ENCODE measurements around the gene AURKAIP1. TPM values are rescaled to one million over a fixed set of nuclear protein-coding genes. Genes with fewer than 3 reads are reported as not detected.

Gene AURKAIP1
- total RNA-seq, 1 experiment from 2014 or later = 196 TPM

- Histone ChIP-seq H3T11ph (ENCODE audit: low read length) (no peak overlapping the region), H2AFZ (ENCODE audit: low read length) (no peak overlapping the region), H4K20me1 (ENCODE audit: control insufficient read depth, insufficient read depth, insufficient read length) (no peaks in the 10 kb centered on the region), H2BK120ac (ENCODE audit: low read depth, low read length, poor library complexity, severe bottlenecking) (no peak overlapping the region), H2BK12ac (ENCODE audit: insufficient read length, low read depth, low read length) (no peak overlapping the region), H4K8ac (replicated peaks; ENCODE audit: insufficient read length, low read depth, low read length) (no peak overlapping the region), H4K5ac (ENCODE audit: insufficient read length, low read depth, low read length) (no peak overlapping the region), H4K91ac (ENCODE audit: insufficient read length, low read depth, low read length) (no peak overlapping the region), H3K79me1 (ENCODE audit: insufficient read depth, low read depth, low read length, poor library complexity, severe bottlenecking) (no peaks in the 10 kb centered on the region), H2BK15ac (ENCODE audit: low read depth, low read length) (no peak overlapping the region), H3K4me1 (ENCODE audit: insufficient read depth, low read length) (no peaks in the 10 kb centered on the region; the same call in 1 of the 2 replicates), H3K23ac (ENCODE audit: insufficient read length, low read depth, low read length) (no peak overlapping the region), H3K27ac (ENCODE audit: insufficient read length, low read depth, low read length) (no peak overlapping the region), H3K79me2 (ENCODE audit: insufficient read depth, low read length) (no peaks in the 10 kb centered on the region), H3K9me3 (ENCODE audit: control insufficient read depth, low read depth, low read length) (no peaks in the 10 kb centered on the region), H3K23me2 (ENCODE audit: insufficient read length, low read depth, low read length, poor library complexity, severe bottlenecking) (peaks cover 7% of the 10 kb centered on the region), H3K4me2 (ENCODE audit: insufficient read depth, insufficient read length, low read length) (peak overlapping the region; percentile 62), H3K18ac (ENCODE audit: insufficient read length, low read depth, low read length) (no peak overlapping the region), H3K4ac (ENCODE audit: low read depth, low read length) (no peak overlapping the region), H3K9ac (ENCODE audit: extremely low read depth, insufficient read length, low read length) (no peak overlapping the region), H2BK20ac (ENCODE audit: low read depth, low read length, poor library complexity, severe bottlenecking) (no peak overlapping the region), H3K27me3 (ENCODE audit: insufficient read depth, low read length) (peaks cover 4% of the 10 kb centered on the region; the same call in 1 of the 2 replicates), H3K56ac (ENCODE audit: insufficient read length, low read depth, low read length) (no peak overlapping the region), H2BK5ac (ENCODE audit: insufficient read length, low read length) (no peak overlapping the region), H3K14ac (ENCODE audit: insufficient read depth, low read length) (no peak overlapping the region), H2AK5ac (ENCODE audit: insufficient read length, low read length) (no peak overlapping the region)
- no peak overlapping the region for H3K27ac Mint-ChIP-seq
- H3K4me1 Mint-ChIP-seq = peaks cover 27 to 52% of the 10 kb centered on the region in 2 experiments
- peaks cover 0 to 8% (median 2%) of the 10 kb centered on the region in 3 experiments; a peak in 1 of 7 replicates for H3K36me3 Mint-ChIP-seq (ENCODE audit: insufficient read depth in 1 of 3, low read depth in 3 of 3)
- no CpG with 5 or more reads among the region's 52 CpGs for WGBS (ENCODE audit: extremely low coverage, insufficient read length, low lambda C conversion rate)
- H3K27me3 Mint-ChIP-seq (ENCODE audit: low read depth) = peaks cover 37% of the 10 kb centered on the region
- TF ChIP-seq CTCF (conservative IDR thresholded peaks at IDR 0.05) = no peak
- no peak for DNase-seq
- H3K4me3 Mint-ChIP-seq = no peak overlapping the region
- H3K9me3 Mint-ChIP-seq = no peaks in the 10 kb centered on the region
Measured at GRCh38 chr1:1355416-1355815, 19.6 kb downstream of the AURKAIP1 start.

Measured in H9 (cell line).